GM19035 (cell line): ENCODE data around the gene SWT1.
"Not testable (repeated sequence)": the region's sequence is repeated elsewhere in the genome, so short reads cannot be mapped to it uniquely, and the experiment has no call there.

Source experiments
- ATAC-seq: cut with Tn5 transposase; IDR thresholded peaks from one replicate; pipeline ENCODE4 v1.9.1; 2021; ENCODE audit not compliant: unreplicated experiment

Gene SWT1

DNA sequence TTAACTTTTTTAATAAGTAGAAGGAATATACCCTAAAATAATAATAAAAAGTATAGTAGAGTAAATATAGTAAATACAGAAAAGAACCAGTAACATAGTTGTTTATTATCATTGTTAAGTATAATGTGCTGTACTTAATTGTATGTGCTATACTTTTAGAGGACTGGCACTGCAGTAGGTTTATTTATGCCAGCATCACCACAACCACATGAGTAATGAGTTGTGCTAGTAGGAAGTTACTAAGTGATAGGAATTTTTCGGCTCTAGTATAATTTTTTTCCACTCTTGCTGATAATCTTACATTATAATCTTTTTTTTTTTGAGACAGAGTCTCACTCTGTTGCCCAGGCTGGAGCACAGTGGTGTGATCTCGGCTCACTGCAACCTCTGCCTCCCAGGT, 88.5 kb downstream of the SWT1 start:
- ATAC-seq, result no peak

DNA sequence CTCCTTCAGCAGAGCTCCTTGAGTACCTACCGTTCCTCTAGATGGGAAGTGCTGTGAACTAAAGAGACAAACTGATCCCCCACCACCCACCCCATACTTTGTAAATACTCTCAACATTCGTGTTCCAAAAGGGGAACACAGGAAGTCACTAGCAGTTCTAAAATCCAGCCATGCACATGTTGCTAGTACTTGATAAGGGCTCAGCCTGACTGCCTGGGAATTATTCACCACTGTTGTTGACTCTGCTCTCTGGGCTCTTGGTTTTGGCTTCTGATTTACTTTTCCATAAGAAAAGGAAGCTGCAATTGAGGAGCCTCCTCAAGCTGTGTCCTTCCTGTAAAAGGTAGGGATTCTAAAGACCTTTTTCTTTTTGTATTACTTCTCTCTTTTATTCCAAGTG, 92.6 kb downstream of the SWT1 start:
- ATAC-seq, result no peak

DNA sequence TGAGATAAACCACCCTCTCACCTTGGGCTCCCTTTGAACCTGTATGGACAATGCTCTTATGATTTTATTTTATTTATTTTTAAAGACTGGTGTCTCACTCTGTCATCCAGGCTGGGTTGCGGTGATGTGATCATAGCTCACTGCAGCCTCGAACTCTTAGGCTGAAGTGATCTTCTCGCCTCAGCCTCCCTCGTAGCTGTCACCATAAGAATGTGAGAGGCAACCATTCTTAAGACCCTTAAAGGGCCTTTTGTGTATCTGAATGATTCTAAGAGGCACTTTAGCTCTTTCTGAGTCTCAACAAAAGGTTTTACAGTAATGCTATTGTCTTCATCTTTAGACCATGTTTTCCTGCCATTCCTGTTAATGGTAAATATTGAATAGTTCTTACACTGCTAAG, 93.1 kb downstream of the SWT1 start:
- ATAC-seq, result no peak

DNA sequence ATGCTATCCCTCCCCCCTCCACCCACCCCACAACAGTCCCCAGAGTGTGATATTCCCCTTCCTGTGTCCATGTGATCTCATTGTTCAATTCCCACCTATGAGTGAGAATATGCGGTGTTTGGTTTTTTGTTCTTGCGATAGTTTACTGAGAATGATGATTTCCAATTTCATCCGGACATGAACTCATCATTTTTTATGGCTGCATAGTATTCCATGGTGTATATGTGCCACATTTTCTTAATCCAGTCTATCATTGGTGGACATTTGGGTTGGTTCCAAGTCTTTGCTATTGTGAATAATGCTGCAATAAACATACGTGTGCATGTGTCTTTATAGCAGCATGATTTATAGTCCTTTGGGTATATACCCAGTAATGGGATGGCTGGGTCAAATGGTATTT, 95.0 kb downstream of the SWT1 start:
- not testable (repeated sequence) for ATAC-seq

DNA sequence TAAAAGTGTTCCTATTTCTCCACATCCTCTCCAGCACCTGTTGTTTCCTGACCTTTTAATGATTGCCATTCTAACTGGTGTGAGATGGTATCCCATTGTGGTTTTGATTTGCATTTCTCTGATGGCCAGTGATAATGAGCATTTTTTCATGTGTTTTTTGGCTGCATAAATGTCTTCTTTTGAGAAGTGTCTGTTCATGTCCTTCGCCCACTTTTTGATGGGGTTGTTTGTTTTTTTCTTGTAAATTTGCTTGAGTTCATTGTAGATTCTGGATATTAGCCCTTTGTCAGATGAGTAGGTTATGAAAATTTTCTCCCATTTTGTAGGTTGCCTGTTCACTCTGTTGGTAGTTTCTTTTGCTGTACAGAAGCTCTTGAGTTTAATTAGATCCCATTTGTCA, 95.4 kb downstream of the SWT1 start:
- ATAC-seq, result not testable (repeated sequence)

DNA sequence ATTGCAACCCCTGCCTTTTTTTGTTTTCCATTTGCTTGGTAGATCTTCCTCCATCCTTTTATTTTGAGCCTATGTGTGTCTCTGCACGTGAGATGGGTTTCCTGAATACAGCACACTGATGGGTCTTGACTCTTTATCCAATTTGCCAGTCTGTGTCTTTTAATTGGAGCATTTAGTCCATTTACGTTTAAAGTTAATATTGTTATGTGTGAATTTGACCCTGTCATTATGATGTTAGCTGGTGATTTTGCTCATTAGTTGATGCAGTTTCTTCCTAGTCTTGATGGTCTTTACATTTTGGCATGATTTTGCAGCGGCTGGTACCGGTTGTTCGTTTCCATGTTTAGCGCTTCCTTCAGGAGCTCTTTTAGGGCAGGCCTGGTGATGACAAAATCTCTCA, 98.6 kb downstream of the SWT1 start:
- not testable (repeated sequence) for ATAC-seq

DNA sequence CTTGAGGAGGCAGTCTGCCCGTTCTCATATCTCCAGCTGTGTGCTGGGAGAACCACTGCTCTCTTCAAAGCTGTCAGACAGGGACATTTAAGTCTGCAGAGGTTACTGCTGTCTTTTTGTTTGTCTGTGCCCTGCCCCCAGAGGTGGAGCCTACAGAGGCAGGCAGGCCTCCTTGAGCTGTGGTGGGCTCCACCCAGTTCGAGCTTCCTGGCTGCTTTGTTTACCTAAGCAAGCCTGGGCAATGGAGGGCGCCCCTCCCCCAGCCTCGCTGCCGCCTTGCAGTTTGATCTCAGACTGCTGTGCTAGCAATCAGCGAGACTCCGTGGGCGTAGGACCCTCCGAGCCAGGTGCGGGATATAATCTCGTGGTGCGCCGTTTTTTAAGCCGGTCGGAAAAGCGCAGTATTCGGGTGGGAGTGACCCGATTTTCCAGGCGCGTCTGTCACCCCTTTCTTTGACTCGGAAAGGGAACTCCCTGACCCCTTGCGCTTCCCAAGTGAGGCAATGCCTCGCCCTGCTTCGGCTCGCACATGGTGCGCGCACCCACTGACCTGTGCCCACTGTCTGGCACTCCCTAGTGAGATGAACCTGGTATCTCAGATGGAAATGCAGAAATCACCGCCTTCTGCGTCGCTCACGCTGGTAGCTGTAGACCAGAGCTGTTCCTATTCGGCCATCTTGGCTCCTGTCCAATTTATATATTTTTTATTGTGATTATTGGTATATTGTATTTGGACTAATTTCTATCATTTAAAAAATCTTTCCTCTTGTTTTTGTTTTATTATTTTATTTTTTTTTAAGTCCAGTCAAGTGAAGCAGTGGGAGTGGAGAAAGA, 100.4 kb downstream of the SWT1 start:
- not testable (repeated sequence) for ATAC-seq

DNA sequence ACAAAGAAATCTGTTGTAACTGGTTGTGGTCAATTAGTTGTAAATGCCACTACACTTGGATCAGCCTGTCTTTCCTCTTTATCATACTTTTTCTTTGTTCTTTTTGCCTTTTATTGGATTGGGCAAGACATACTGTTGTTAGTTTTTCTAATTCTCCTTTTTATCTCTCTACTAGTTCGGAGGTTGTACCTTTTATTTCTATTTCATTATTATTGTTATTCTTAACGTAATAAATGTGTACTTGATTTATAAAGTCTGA, 100.9 kb downstream of the SWT1 start:
- no peak for ATAC-seq

DNA sequence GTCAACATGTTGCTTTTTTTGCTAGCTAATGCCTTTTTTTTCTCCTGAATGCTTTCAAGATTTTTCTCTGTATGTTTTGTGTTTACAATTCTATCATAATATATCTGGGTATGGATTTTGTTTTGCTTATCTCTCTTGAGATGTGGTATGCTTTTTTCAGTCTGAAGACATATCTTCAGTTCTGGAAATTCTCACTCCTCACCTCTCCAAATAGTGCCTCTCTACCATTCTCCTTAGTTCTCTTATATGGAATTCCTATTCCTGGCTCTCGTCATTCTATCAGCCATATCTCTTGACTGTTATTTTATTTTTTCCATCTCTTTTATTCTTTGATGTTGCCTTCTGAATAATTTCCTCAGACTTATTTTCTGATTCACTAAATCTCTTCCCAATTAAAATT, 101.7 kb downstream of the SWT1 start:
- ATAC-seq, result no peak

DNA sequence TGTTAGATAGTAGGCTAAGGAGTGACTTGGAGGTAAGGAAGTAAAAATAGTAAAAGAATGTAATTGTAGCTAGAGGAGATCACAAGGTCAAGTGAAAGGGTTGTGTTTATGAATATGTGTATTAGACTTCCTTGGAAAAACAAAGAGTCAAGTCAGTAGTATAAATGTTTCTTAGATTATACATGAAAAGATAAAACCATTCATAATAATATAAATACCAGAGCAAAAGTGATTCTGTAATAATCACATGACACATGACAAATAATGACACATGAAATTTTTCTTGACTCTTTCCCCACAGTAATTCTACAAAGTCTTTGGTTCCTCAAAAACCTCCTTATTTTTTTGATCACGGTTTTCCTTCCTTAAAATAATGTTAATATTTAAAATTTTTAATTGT, 103.6 kb downstream of the SWT1 start:
- no peak for ATAC-seq

DNA sequence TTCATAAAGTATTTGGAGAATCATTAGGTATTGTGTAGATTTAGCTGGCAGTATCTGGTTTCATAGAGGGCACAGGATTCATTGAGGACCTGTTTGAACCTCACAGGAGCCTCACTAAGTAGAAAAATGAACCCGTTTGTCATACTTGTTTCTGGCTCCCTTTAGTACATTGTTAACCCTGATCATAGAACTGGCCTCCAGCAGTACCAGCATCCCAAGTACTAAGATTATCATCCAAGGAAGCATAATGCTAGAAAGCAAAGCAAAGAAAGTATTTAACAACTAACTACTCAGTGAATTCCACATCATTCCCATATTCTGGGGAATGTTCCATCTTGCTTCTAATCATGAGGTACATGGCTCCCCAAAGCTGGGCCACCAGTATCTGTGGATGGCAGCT, 105.2 kb downstream of the SWT1 start:
- no peak for ATAC-seq

DNA sequence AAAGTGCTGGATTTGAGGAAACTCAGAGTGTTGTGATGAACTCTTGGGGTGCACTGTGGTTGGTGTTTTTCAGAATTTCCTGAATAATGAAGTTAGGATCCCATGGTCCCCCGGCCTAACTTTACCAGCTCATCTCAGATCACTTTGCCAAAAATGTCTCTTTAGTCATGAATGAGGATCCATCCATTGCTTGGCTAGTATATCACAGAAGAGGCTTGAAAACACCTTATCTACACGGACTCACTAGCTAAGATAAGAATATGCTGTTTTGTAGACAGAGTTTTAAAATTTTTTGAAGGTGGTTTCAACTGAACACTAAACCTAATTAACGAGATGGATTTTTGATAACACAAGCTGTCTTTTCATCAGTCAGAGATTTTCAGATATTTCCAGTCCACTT, 106.3 kb downstream of the SWT1 start:
- no peak for ATAC-seq

DNA sequence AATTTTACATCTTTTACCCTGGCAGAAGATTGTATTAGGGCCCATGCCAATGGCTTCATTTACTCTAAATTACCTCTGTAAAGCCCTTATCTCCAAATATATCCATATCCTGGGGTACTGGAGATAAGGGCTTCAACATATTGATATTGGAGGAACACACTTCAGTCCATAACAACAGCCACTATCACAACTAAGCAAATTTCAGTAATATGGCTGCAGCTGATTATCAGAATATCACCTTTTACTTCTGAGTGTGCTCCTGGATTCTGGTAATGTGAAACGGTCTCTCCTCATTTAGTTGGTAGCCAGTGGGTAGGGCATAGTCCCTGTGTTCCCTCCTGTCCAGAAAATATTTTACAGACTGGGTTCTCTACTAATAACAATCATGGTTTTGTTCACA, 106.8 kb downstream of the SWT1 start:
- no peak for ATAC-seq

DNA sequence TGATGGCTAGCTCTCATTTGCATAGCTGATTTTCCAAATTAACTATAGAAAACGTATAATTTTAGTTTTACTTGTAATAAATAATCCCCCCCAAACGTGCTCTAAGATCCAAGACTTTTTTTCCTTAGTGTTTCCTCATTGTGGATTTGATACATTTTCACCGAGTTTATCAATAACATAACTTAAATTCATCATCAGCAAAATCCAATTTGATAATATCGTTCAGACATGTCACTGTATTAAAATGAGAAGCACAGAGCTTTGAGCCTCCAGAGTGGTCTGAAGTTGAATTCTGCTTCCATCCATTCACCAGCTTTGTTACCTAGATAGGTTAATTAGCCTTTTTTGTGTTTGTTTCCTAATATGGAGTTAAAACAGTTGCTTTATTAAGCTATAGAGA, 108.3 kb downstream of the SWT1 start:
- ATAC-seq, result no peak

DNA sequence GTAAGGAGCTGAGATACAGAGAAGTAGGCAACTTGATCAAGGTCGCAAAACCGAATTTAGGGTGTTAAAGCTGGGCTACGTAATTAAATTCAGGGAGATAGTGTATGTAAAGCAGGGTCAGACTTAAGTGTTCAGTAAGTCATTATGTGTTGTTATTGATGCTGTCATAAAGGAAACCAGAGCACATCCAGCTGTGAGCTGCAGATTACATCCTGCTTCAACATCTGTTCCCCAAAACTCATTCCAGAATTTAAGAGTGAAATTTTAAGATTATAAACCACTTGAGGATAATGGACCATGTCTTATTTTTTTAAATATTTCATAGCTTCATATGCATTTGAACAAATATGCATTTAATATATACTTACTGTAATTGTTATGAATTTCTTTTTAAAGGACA, 110.3 kb downstream of the SWT1 start:
- no peak for ATAC-seq

DNA sequence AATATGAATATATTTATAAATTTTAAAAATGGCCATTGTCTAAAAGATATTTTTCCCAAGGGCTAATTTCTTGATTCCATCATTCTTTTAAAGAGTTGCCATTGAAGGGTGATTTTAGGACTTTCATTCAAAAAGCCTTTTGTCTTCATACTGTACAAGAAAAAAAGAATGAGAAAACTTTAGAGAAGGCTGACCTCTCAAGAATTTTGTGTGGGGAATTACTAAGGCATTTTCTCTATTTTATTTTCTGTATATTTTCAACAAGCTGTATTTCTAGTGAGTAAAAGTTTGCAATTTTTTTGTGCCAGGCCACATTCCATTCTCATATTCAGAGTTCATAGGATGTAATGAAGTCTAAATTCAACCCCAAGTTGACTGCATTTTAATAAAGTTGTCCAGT, 110.7 kb downstream of the SWT1 start:
- ATAC-seq, result no peak

DNA sequence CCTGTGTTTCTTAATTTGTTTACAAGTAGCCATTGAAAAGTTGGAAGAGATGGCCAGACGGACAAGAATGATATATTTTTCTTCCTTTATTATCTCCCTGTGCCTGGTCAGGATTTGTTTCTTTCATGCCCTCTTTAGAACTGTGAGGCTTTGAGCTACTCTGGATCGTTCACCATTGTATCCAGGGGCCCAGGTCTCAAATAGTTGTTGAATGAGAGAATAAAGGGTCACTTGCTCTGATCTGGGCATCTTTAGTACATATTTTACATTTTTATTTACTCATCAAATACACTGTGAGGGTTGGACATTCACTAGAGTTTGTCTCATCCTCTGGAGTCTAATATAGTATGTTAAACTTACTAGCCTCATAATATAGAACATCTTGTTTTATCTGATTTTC, 111.4 kb downstream of the SWT1 start:
- no peak for ATAC-seq

DNA sequence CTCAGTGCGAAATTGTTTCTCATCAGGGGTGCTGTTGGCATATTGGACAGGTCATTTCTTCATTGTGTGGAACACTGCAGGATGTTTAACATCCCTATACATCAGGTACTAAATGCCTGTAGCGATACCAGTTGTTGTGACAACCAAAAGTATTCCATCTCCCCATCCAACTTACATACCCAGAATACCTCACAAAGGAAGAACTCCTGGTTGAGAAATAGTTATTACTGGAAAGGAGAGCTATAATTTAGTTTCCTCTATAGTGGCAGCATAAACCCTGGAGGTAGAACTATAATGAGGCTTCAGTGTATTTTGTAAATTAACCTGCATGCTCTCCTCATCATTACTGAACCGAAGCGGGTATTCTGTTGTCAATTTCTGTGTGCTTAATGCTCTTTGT, 115.0 kb downstream of the SWT1 start:
- no peak for ATAC-seq

DNA sequence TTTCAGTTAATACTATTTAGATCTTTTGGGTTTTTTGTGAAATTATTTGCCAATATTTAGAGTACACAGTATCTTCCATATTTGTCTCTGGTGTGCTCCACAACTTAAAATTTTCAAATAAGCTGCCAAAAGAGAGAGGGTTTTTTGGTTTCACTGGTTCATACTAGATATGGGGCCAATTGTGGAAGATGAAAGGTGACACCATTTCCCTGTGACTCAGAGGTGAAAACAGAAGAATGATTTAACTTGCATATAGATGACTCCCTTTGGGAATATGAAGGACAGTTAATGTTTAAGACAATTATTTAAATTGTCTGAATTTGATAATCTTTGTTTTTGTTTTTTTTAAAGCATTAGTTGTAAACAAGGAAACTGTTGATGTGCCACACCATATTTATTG, 122.6 kb downstream of the SWT1 start:
- ATAC-seq, result no peak

DNA sequence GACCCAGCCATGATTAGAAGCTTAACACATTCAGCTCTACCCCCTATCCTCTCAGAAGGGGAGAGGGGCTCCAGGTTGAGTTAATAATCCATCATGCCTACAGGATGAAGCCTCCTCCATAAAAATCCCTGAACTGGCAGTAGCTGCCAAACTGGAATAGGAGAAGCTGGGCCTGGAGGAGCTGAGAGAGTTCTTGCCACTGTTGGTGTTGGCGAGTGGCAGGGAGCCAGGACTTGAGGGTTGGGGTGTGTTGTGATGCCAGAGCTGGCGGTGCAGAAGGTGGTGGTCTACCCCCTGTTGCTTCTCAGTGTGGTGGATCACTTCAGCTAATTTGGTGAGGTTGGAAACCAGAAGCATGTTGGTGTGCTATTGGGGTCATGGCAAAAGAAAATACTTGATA, 123.6 kb downstream of the SWT1 start:
- no peak for ATAC-seq

DNA sequence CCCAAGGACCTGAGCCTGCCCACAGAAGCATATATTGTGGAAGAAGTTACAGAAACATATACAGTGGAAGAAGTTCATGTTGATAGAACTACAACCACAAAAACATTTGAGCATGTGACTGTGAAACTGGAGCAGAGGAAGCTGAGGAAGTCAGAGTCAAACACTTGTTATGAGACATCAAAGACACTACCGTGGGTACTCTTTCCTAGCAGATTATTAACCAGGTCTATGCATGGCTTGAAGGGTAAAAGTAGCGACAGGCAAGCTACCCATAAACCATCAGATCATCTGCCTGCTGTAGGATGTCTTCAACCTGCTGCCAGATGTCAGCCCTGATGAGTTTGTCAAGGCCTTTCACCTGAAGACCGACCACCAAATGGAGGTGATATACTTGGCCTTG, 124.3 kb downstream of the SWT1 start:
- ATAC-seq, result peak; percentile 73

DNA sequence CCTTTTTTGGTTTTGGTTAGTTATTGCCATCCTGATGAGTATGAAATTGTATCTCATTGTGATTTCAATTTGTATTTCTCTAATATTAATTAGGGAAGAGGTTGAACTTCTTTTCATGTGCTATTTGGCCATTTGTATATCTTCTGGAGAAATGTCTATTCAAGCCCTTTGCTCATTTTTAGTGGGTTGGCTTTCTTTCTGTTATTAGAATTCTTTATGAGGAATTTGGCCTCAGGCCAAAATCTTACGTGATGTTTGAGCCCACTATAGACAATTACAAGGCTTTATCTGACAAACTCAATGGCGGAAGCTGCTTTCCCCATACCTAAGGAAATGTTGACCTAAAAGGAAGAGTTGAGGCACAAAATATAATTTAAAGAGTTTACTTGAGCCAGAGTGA, 127.1 kb downstream of the SWT1 start:
- ATAC-seq, result no peak

DNA sequence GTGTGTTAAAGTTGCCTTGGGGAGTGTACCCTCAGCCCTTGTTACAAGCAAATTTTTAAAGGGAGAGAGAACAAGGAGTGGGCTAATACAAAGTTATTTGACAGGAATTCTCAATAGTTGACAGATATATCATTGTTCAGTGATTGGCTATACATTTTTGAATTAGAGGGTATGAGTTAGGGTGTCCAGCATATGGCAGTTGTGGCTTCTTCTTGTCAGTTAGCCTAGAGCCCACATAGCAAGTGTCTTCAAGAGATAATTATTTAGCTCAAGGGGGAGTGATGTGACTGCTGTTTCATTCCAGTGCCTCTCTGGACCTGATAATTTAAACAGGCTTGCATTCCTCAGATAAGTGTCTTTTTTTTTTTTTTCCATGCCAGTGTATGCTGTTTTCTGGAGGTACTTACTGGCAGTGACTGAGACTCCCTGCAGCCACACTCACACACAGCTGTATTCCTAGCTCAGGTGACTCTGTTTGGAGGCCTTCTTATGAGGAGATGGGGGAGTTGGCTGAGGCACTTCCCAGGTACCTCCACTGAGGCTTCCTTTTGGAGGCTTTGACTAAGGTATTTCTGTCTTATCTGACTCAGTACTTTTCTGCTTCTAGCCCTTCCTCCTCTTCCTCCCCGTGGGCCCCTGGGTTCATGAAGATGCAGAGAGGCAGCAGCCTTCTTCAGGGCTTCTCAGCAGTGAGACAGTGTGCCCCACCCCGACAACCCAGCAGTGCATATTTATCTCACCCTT, 127.7 kb downstream of the SWT1 start:
- no peak for ATAC-seq
